ENCODE data around the gene DDX11.
"Not testable (repeated sequence)": the region's sequence is repeated elsewhere in the genome, so short reads cannot be mapped to it uniquely, and the experiment has no call there.

Gene DDX11

GRCh38 chr12:31106101-31106803 is 32.6 kb downstream of the DDX11 start:
- H3K4me1 ChIP-seq (ENCODE audit: control insufficient read depth, insufficient read depth, low read length), result no peaks in the 10 kb centered on the region
- H3K36me3 ChIP-seq (ENCODE audit: control insufficient read depth, insufficient read depth, low read length), result no peaks in the 10 kb centered on the region
- no peaks in the 10 kb centered on the region for H3K27me3 ChIP-seq (ENCODE audit: control insufficient read depth, insufficient read depth, low read length, poor library complexity, severe bottlenecking)
- 94 to 95% methylated on average over 7 to 9 of the region's 10 CpGs for WGBS, 2 experiments
- no peak overlapping the region for H3K4me3 ChIP-seq (ENCODE audit: insufficient read depth, low read depth, low read length)
- no peak overlapping the region for H3K27ac ChIP-seq (ENCODE audit: insufficient read depth, low read depth, low read length, poor library complexity, severe bottlenecking)
- H3K9me3 ChIP-seq (ENCODE audit: control insufficient read depth, low read length), result no peaks in the 10 kb centered on the region

GRCh38 chr12:31109773-31110172 is 36.1 kb downstream of the DDX11 start:
- H3K4me3 ChIP-seq (ENCODE audit: insufficient read depth, low read depth, low read length); H3K9me3 ChIP-seq (ENCODE audit: control insufficient read depth, low read length); H3K27me3 ChIP-seq (ENCODE audit: control insufficient read depth, insufficient read depth, low read length, poor library complexity, severe bottlenecking); H3K4me1 ChIP-seq (ENCODE audit: control insufficient read depth, insufficient read depth, low read length); H3K27ac ChIP-seq (ENCODE audit: insufficient read depth, low read depth, low read length, poor library complexity, severe bottlenecking); H3K36me3 ChIP-seq (ENCODE audit: control insufficient read depth, insufficient read depth, low read length): not testable (repeated sequence)
- WGBS, 2 experiments, result 86 to 88% methylated on average over 6 of the region's 6 CpGs

GRCh38 chr12:31110263-31110662 is 36.6 kb downstream of the DDX11 start:
- not testable (repeated sequence) for H3K9me3 ChIP-seq (ENCODE audit: control insufficient read depth, low read length); H3K4me1 ChIP-seq (ENCODE audit: control insufficient read depth, insufficient read depth, low read length); H3K36me3 ChIP-seq (ENCODE audit: control insufficient read depth, insufficient read depth, low read length); H3K27ac ChIP-seq (ENCODE audit: insufficient read depth, low read depth, low read length, poor library complexity, severe bottlenecking); H3K27me3 ChIP-seq (ENCODE audit: control insufficient read depth, insufficient read depth, low read length, poor library complexity, severe bottlenecking); H3K4me3 ChIP-seq (ENCODE audit: insufficient read depth, low read depth, low read length)
- WGBS, 2 experiments, result 81 to 87% methylated on average over 5 of the region's 5 CpGs

- H3K27ac ChIP-seq (ENCODE audit: insufficient read depth, low read depth, low read length, poor library complexity, severe bottlenecking); H3K4me1 ChIP-seq (ENCODE audit: control insufficient read depth, insufficient read depth, low read length); H3K9me3 ChIP-seq (ENCODE audit: control insufficient read depth, low read length); H3K36me3 ChIP-seq (ENCODE audit: control insufficient read depth, insufficient read depth, low read length); H3K4me3 ChIP-seq (ENCODE audit: insufficient read depth, low read depth, low read length): not testable (repeated sequence)
- 90 to 92% methylated on average over 3 of the region's 3 CpGs for WGBS, 2 experiments
- peaks cover 35% of the 10 kb centered on the region for H3K27me3 ChIP-seq (ENCODE audit: control insufficient read depth, insufficient read depth, low read length, poor library complexity, severe bottlenecking)
Measured at GRCh38 chr12:31115092-31115601, 41.5 kb downstream of the DDX11 start.

- H3K27ac ChIP-seq (ENCODE audit: insufficient read depth, low read depth, low read length, poor library complexity, severe bottlenecking); H3K9me3 ChIP-seq (ENCODE audit: control insufficient read depth, low read length); H3K36me3 ChIP-seq (ENCODE audit: control insufficient read depth, insufficient read depth, low read length); H3K4me1 ChIP-seq (ENCODE audit: control insufficient read depth, insufficient read depth, low read length): not testable (repeated sequence)
- Histone ChIP-seq H3K4me3 (ENCODE audit: insufficient read depth, low read depth, low read length) (peak overlapping the region; percentile 55), H3K27me3 (ENCODE audit: control insufficient read depth, insufficient read depth, low read length, poor library complexity, severe bottlenecking) (peaks cover 39% of the 10 kb centered on the region)
- WGBS, 2 experiments, result 42 to 47% methylated on average over 7 of the region's 7 CpGs
Measured at GRCh38 chr12:31116846-31117202, 43.2 kb downstream of the DDX11 start.

- H3K36me3 ChIP-seq (ENCODE audit: control insufficient read depth, insufficient read depth, low read length), result no peaks in the 10 kb centered on the region
- H3K4me3 ChIP-seq (ENCODE audit: insufficient read depth, low read depth, low read length), result peak overlapping the region; percentile 55
- H3K27ac ChIP-seq (ENCODE audit: insufficient read depth, low read depth, low read length, poor library complexity, severe bottlenecking), result no peak overlapping the region
- H3K27me3 ChIP-seq (ENCODE audit: control insufficient read depth, insufficient read depth, low read length, poor library complexity, severe bottlenecking), result peaks cover 39% of the 10 kb centered on the region
- H3K9me3 ChIP-seq (ENCODE audit: control insufficient read depth, low read length), result no peaks in the 10 kb centered on the region
- H3K4me1 ChIP-seq (ENCODE audit: control insufficient read depth, insufficient read depth, low read length), result no peaks in the 10 kb centered on the region
- WGBS, 2 experiments, result 0 to 2% methylated on average over 44 to 45 of the region's 45 CpGs
Measured at GRCh38 chr12:31117203-31118011, 43.7 kb downstream of the DDX11 start.

GRCh38 chr12:31118347-31119191 is 44.9 kb downstream of the DDX11 start:
- H3K27ac ChIP-seq (ENCODE audit: insufficient read depth, low read depth, low read length, poor library complexity, severe bottlenecking), result no peak overlapping the region
- 3 to 5% methylated on average over 44 of the region's 44 CpGs for WGBS, 2 experiments
- peak overlapping the region; percentile 55 for H3K4me3 ChIP-seq (ENCODE audit: insufficient read depth, low read depth, low read length)
- no peaks in the 10 kb centered on the region for H3K36me3 ChIP-seq (ENCODE audit: control insufficient read depth, insufficient read depth, low read length)
- H3K27me3 ChIP-seq (ENCODE audit: control insufficient read depth, insufficient read depth, low read length, poor library complexity, severe bottlenecking), result peaks cover 39% of the 10 kb centered on the region
- H3K4me1 ChIP-seq (ENCODE audit: control insufficient read depth, insufficient read depth, low read length), result no peaks in the 10 kb centered on the region
- no peaks in the 10 kb centered on the region for H3K9me3 ChIP-seq (ENCODE audit: control insufficient read depth, low read length)

- Histone ChIP-seq H3K27me3 (ENCODE audit: control insufficient read depth, insufficient read depth, low read length, poor library complexity, severe bottlenecking) (peaks cover 39% of the 10 kb centered on the region), H3K4me3 (ENCODE audit: insufficient read depth, low read depth, low read length) (peak overlapping the region; percentile 55), H3K9me3 (ENCODE audit: control insufficient read depth, low read length) (no peaks in the 10 kb centered on the region), H3K27ac (ENCODE audit: insufficient read depth, low read depth, low read length, poor library complexity, severe bottlenecking) (no peak overlapping the region), H3K36me3 (ENCODE audit: control insufficient read depth, insufficient read depth, low read length) (no peaks in the 10 kb centered on the region), H3K4me1 (ENCODE audit: control insufficient read depth, insufficient read depth, low read length) (no peaks in the 10 kb centered on the region)
- 16 to 17% methylated on average over 34 of the region's 34 CpGs for WGBS, 2 experiments
Measured at GRCh38 chr12:31119192-31119802, 45.6 kb downstream of the DDX11 start.

- no peaks in the 10 kb centered on the region for H3K4me1 ChIP-seq (ENCODE audit: control insufficient read depth, insufficient read depth, low read length)
- H3K27ac ChIP-seq (ENCODE audit: insufficient read depth, low read depth, low read length, poor library complexity, severe bottlenecking), result no peak overlapping the region
- no peaks in the 10 kb centered on the region for H3K9me3 ChIP-seq (ENCODE audit: control insufficient read depth, low read length)
- 33% methylated on average over 23 to 24 of the region's 24 CpGs for WGBS, 2 experiments
- H3K27me3 ChIP-seq (ENCODE audit: control insufficient read depth, insufficient read depth, low read length, poor library complexity, severe bottlenecking), result peaks cover 39% of the 10 kb centered on the region
- no peaks in the 10 kb centered on the region for H3K36me3 ChIP-seq (ENCODE audit: control insufficient read depth, insufficient read depth, low read length)
- H3K4me3 ChIP-seq (ENCODE audit: insufficient read depth, low read depth, low read length), result peak overlapping the region; percentile 55
Measured at GRCh38 chr12:31119803-31120211, 46.1 kb downstream of the DDX11 start.

All from ectodermal cell (in vitro differentiated cells).